Measurements from ENCODE around the gene RALGAPA2.

The RALGAPA2 gene

DNA sequence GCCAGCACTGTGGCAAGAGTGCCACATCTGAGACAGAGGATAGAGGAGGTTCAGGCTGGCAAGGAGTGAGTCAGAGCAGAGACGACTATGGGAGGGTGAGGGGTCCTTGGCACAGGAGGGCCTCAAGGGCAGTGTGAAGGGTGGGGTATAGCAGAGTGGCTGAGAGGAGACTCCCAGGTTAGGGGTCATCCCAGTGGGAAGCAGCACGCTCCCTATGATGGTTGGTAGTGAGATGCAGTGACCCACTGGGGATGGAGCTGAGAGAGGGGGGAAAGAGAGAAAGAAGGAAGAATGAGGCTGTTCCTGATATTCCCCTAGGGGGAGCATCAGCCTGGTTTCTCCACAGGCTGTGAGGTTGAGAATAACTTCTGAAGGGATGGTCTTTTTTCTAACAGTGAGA lies 247.2 kb downstream of the RALGAPA2 start:
- no peak for DNase-seq (ENCODE audit: low read depth in 2 of 2)

DNA sequence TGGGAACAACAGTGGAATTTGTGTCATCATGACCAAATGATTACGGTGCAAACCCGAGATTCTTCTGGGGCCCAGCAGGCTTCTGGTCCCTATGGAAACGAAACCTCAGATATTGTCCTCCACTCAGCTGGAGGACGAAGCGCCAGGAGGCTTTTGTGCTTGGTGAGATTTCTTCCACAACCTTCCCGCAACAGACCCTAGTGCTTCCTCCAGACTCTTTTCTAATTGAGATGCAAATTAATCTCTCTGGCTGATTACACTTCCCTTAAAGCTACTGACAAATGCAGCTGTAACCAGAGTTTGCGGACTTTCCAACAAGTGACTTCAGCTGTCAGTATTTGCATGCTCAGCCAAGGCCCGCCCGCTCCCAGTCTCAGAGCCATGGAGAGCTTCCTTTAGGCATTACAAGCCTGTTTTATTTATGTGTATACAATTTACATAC lies 248.5 kb downstream of the RALGAPA2 start:
- DNase-seq (ENCODE audit: low read depth in 2 of 2) = no peak

DNA sequence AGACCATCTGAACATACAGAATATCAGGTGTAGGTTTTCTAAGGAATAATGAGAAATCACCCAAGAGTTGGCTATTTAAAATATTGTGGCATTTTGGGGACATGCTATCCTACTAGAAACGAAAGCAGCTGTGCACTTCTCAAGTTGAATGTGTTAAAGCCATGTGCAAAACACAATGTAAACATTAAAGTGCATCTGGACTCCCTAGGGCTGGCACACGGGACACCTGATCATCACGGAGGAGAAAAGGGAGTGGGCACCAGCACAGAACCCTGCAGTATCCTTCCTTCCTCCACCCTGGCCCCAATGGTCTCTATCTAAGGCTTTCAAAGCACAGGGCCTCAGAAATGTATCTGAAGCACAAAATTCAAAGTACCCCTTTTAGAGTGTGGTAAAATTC lies 250.3 kb downstream of the RALGAPA2 start:
- no peak for DNase-seq (ENCODE audit: low read depth in 2 of 2)

DNA sequence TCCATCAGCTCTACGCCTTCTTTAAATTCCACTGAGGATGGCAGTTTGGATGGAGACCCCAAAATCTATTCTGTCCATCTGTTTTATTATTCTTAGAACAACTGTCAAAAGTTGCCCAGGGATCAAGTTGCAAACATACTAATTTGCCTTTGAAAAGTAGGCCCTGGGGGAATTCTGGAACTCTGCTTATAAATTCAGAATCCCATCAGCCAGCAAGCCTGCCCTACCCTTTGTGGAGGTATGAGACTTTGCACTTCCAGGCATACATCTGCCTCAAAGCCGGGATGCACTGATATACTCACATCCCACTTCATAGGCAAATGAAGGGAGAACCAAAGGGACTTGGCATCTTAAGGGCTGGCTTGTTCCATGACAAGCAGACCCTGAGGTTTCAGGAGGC lies 250.9 kb downstream of the RALGAPA2 start:
- no peak for DNase-seq (ENCODE audit: low read depth in 2 of 2)

GRCh38 chr20:20459726-20460125 lies 252.7 kb downstream of the RALGAPA2 start:
- DNase-seq (ENCODE audit: low read depth in 2 of 2) = no peak

- no peak for DNase-seq (ENCODE audit: low read depth in 2 of 2)
Observed at GRCh38 chr20:20457392-20458126, 254.9 kb downstream of the RALGAPA2 start.

- no peak for DNase-seq (ENCODE audit: low read depth in 2 of 2)
Observed at GRCh38 chr20:20456741-20457140, 255.7 kb downstream of the RALGAPA2 start.

DNA sequence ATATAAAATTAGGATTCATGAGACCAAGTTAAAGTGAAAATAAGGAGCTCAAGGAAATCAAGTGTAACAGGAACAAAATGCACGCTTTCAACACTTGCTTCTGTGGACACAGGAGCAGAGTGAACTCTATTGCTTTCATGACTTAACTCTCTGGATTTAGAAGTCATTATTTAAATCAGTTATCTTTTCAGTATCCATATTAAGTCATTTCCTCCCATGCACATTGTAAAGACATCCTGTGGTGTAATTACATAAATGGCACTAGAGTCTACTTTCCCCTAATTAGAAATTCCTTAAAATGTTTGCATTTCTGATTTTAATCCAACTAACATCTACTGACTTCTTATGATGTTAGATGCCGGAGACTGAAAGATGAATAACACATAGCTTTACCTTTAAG lies 256.5 kb downstream of the RALGAPA2 start:
- no peak for DNase-seq (ENCODE audit: low read depth in 2 of 2)

DNA sequence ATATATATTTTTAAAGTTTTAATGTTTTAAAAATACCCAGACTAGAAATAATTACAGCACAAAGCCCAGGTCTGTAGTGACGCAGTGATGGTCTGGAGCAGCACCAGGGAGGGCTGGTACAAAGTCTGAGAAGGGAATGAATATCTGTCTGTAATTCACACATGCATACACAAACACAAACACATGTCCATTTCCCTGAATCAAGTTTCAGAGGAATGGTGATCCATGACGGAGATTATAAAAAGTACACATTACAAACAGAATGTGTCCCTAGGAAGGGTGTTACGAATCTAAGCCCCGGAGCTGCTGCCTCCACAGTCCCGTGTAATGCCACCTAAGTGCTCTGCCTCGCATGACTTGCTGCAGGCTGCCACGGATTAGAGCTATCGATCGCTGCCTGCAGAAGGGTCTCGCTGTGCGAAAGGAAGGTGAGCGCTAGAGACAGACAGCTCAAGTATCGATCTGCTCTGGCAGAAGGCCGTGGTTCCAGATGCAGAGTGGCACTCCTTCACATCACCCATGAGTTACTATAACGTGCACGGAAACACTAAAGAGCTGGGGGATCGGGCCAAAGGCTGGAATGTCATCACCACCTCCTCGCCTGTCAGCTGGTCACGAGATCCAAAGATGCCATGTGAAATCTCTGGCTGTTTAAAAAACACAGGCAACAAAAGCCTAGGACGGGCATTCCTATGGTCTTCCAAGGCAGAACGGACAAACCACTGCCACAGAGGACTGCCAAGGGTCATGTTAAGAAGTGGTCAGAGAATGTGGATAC lies 257.4 kb downstream of the RALGAPA2 start:
- DNase-seq (ENCODE audit: low read depth in 2 of 2) = no peak

GRCh38 chr20:20454367-20454766 lies 258.1 kb downstream of the RALGAPA2 start:
- DNase-seq (ENCODE audit: low read depth in 2 of 2) = no peak

DNA sequence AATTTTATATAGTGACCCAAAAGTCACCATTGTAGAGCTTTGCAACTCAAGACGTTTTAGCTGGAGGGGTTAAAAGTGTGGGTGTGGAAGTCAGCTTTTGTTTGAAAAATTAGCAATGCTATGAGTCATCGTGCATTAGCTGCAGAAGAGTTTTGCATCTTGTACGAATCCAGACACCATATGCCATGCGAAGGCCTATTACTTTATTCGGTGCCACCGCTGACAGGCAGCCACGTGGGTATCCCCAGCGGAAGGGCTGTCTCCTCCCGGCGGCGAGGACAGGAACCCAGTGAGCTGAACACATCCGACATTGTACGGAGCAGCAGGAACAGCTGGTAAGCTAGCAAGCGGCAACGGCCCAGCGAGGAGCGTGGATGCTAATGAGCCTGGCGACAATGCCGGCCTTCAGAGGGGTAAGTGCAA lies 260.2 kb downstream of the RALGAPA2 start:
- DNase-seq (ENCODE audit: low read depth in 2 of 2) = peak; percentile 46 to 58

- no peak for DNase-seq (ENCODE audit: low read depth in 2 of 2)
Observed at GRCh38 chr20:20450521-20450920, 261.9 kb downstream of the RALGAPA2 start.

DNA sequence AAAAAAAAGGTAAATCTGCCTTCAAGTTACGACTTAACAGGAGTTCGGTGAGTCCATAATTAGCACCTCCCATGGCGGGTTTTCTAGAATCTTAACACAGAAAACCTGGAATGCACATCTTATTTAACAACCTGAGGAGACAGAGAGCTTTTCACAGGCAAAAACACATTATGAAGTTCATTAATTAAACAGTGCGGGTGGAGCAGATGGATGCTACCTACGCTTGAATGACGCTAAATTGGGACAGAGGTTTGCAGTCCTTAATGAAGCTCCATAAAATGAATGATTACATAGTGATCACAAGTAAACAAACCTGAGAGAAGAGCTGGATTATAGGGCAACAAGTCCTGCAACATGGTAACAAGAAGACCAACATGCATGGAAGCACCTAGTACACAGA lies 263.6 kb downstream of the RALGAPA2 start:
- DNase-seq (ENCODE audit: low read depth in 2 of 2) = no peak

GRCh38 chr20:20447196-20447595 lies 265.2 kb downstream of the RALGAPA2 start:
- no peak for DNase-seq (ENCODE audit: low read depth in 2 of 2)

- no peak for DNase-seq (ENCODE audit: low read depth in 2 of 2)
Observed at GRCh38 chr20:20446425-20447015, 265.9 kb downstream of the RALGAPA2 start.

- no peak for DNase-seq (ENCODE audit: low read depth in 2 of 2)
Observed at GRCh38 chr20:20446001-20446400, 266.4 kb downstream of the RALGAPA2 start.

DNA sequence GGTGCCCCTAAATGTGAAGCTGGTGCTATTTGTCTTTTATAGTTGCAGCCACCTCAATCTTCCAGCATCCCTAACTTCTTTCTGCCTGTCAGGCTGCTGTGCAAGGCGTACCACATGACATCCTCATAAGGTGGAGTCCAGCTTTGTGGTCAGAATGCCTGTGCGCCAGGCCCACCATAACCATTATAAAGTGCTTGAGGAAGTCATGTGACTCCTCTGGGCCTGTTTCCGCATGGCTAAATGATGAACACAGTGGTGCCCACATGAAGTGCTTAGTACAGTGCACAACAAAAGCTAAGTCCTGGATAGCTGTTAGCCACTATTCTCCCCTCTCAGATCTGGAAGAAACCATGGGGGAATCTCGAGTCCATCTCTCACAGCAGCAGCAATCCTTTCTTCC lies 268.9 kb downstream of the RALGAPA2 start:
- no peak for DNase-seq (ENCODE audit: low read depth in 2 of 2)

- DNase-seq (ENCODE audit: low read depth in 2 of 2) = no peak
Observed at GRCh38 chr20:20442466-20442865, 270.0 kb downstream of the RALGAPA2 start.

DNA sequence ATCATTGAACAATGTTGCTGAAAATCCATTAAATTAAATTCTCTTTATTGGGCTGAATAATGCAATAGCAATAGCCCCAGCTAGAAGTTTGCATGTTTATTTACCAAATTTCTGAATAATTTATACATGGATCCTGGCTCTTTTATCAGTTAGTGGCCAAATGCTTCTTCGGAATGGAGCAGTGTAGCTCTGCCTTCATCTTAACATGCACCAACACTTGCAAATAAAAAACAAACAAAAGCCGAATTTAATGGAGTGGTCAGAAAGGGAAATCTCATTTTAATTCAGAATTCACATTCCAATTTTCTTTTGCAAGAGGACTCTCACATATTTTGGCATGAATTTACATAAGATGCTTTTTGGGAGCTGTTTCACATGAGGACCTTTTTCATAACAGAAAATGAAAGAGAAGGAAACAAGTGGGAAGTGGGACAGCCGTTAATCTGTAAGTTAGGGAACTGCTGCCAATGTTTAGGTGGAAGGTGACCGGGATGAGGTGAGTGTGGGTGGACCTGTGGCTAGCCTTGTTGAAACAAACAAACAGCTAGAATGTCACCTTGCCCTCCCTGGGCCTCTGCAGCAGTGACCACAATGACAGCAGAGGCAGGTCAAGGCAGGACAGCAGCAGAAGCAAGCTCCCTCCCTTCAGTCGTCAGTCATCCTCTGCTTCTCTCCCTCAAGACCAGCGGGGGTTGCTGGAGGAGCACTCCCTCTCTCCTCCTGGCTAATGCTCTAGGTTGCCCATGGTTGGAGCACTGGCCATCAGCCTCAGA lies 271.4 kb downstream of the RALGAPA2 start:
- no peak for DNase-seq (ENCODE audit: low read depth in 2 of 2)

GRCh38 chr20:20440481-20440880 lies 272.0 kb downstream of the RALGAPA2 start:
- no peak for DNase-seq (ENCODE audit: low read depth in 2 of 2)

- no peak for DNase-seq (ENCODE audit: low read depth in 2 of 2)
Observed at GRCh38 chr20:20439602-20440190, 272.7 kb downstream of the RALGAPA2 start.

DNA sequence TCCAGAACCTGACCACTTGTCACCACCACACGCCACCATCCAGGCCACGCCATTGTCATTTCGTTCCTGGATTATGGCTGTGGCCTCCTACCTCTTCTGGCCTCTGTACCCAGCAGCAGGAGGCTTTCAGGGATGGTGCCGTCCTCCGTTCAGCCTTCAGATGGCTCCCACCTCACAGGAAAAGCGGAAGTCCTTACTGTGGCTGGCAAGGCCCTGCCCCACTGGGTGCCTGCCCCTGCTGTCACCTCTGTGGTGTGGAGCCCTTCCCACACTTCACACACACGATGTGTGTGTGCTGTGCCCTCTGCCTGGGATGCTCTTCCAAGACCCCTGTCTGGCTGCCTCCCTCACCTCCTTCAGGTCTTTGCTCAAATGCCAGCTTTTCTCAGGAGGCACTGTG lies 275.1 kb downstream of the RALGAPA2 start:
- DNase-seq (ENCODE audit: low read depth in 2 of 2) = no peak

Data from stimulated activated CD4-positive, alpha-beta T cell treated with anti-CD3 and anti-CD28 coated beads, Interleukin-12 subunit alpha, Interleukin-12 subunit beta, amount 100 ng/mL, for 24 hours (primary cell).